ENCODE data around the gene MAG.

Gene MAG

GRCh38 chr19:35347171-35347929 lies 55.4 kb downstream of the MAG start, which contains the start of gene FFAR1:
TSS of gene FFAR1 (plus strand) at chr19:35347902. CDS start at chr19:35351552, 3,650 bp downstream.
- Histone ChIP-seq H3K27ac (ENCODE audit: low read length) (no peak within 1 kb of the TSS), H3K9ac (ENCODE audit: low read depth, low read length) (no peak within 1 kb of the TSS), H3K4me1 (ENCODE audit: insufficient read depth, low read length) (no peaks in the 10 kb centered on the region)

DNA sequence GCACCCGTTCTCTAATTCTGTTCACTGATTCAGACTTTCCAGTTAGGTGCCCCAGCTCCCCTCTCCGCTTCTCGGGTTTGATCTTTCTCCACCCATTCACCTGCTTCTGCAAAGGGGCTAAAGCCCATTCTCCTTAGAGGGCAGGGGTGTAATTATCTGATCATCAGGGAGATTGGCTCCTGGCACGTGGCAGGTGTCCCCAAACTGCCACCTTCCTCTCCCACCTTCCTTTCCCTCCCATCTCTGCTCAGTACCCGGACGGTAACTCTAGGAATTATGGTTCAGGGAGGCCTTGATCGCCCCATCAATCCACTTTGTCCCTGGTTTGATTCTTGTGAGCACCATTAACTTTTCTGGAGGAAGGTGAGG lies 56.0 kb downstream of the MAG start:
- no peaks in the 10 kb centered on the region for H3K4me1 ChIP-seq (ENCODE audit: insufficient read depth, low read length)
- no peaks in the 10 kb centered on the region for H3K9me3 ChIP-seq (ENCODE audit: insufficient read depth, low read depth, low read length)
- peaks cover 5% of the 10 kb centered on the region; the same call in 1 of the 2 replicates for H3K27me3 ChIP-seq (ENCODE audit: insufficient read depth, low read length)
- no peak overlapping the region for H3K9ac ChIP-seq (ENCODE audit: low read depth, low read length)
- no peak overlapping the region for H3K4me3 ChIP-seq (ENCODE audit: low read length)
- H3K27ac ChIP-seq (ENCODE audit: low read length) = no peak overlapping the region
- H3K36me3 ChIP-seq (ENCODE audit: insufficient read depth, low read depth, low read length) = no peaks in the 10 kb centered on the region

More at GRCh38 chr19:35347171-35347929, 55.4 kb downstream of the MAG start, which contains the start of gene FFAR1:
- Histone ChIP-seq H3K4me3 (ENCODE audit: low read length) (no peak within 1 kb of the TSS), H3K9me3 (ENCODE audit: insufficient read depth, low read depth, low read length) (no peaks in the 10 kb centered on the region), H3K36me3 (ENCODE audit: insufficient read depth, low read depth, low read length) (no peaks in the 10 kb centered on the region), H3K27me3 (ENCODE audit: insufficient read depth, low read length) (peaks cover 5% of the 10 kb centered on the region; the same call in 1 of the 2 replicates)

- peaks cover 5% of the 10 kb centered on the region; the same call in 1 of the 2 replicates for H3K27me3 ChIP-seq (ENCODE audit: insufficient read depth, low read length)
These were observed 57.1 kb downstream of the MAG start for GRCh38 chr19:35348911-35349611.

GRCh38 chr19:35349614-35350521 lies 57.9 kb downstream of the MAG start:
- Histone ChIP-seq H3K9ac (ENCODE audit: low read depth, low read length) (no peak overlapping the region), H3K4me1 (ENCODE audit: insufficient read depth, low read length) (no peaks in the 10 kb centered on the region), H3K27ac (ENCODE audit: low read length) (no peak overlapping the region)

More at GRCh38 chr19:35348911-35349611, 57.1 kb downstream of the MAG start:
- no peak overlapping the region for H3K27ac ChIP-seq (ENCODE audit: low read length)
- no peaks in the 10 kb centered on the region for H3K9me3 ChIP-seq (ENCODE audit: insufficient read depth, low read depth, low read length)
- no peaks in the 10 kb centered on the region for H3K4me1 ChIP-seq (ENCODE audit: insufficient read depth, low read length)
- no peak overlapping the region for H3K9ac ChIP-seq (ENCODE audit: low read depth, low read length)
- H3K4me3 ChIP-seq (ENCODE audit: low read length) = no peak overlapping the region
- no peaks in the 10 kb centered on the region for H3K36me3 ChIP-seq (ENCODE audit: insufficient read depth, low read depth, low read length)

DNA sequence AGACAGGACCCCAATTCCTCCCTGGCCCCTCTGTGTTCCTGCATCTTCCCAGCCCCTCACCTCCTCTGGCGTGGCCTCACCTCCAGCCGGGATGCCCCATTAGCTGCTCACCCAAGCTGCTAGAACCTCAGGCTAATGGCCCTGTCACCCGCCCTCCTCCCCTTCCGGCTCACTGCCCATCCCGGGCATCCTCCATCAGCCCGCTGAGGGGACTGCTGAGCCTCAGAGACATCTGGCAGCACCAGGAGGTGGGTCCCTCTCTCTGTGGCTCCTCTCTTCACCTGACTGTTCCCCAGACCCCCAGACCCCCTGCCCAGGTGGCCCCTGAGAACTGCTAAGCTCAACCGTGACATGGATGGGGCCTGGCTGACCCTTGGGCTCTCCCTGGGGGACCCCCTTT lies 58.6 kb downstream of the MAG start:
- no peak overlapping the region for H3K4me3 ChIP-seq (ENCODE audit: low read length)

More at GRCh38 chr19:35349614-35350521, 57.9 kb downstream of the MAG start:
- Histone ChIP-seq H3K9me3 (ENCODE audit: insufficient read depth, low read depth, low read length) (no peaks in the 10 kb centered on the region), H3K4me3 (ENCODE audit: low read length) (no peak overlapping the region), H3K36me3 (ENCODE audit: insufficient read depth, low read depth, low read length) (no peaks in the 10 kb centered on the region), H3K27me3 (ENCODE audit: insufficient read depth, low read length) (peaks cover 5% of the 10 kb centered on the region; the same call in 1 of the 2 replicates)

DNA sequence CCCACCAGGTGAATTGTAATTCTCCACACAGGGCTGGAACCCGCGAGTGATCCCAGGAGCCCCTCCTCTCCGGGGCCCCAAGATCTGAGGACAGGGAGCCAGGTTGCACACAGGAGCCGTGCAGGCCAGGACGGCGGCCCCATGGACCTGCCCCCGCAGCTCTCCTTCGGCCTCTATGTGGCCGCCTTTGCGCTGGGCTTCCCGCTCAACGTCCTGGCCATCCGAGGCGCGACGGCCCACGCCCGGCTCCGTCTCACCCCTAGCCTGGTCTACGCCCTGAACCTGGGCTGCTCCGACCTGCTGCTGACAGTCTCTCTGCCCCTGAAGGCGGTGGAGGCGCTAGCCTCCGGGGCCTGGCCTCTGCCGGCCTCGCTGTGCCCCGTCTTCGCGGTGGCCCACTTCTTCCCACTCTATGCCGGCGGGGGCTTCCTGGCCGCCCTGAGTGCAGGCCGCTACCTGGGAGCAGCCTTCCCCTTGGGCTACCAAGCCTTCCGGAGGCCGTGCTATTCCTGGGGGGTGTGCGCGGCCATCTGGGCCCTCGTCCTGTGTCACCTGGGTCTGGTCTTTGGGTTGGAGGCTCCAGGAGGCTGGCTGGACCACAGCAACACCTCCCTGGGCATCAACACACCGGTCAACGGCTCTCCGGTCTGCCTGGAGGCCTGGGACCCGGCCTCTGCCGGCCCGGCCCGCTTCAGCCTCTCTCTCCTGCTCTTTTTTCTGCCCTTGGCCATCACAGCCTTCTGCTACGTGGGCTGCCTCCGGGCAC lies 59.6 kb downstream of the MAG start:
- Histone ChIP-seq H3K9me3 (ENCODE audit: insufficient read depth, low read depth, low read length) (no peaks in the 10 kb centered on the region), H3K4me1 (ENCODE audit: insufficient read depth, low read length) (no peaks in the 10 kb centered on the region)

More for the DNA sequence above, 58.6 kb downstream of the MAG start:
- H3K9me3 ChIP-seq (ENCODE audit: insufficient read depth, low read depth, low read length) = no peaks in the 10 kb centered on the region
- H3K9ac ChIP-seq (ENCODE audit: low read depth, low read length) = no peak overlapping the region
- peaks cover 5% of the 10 kb centered on the region; the same call in 1 of the 2 replicates for H3K27me3 ChIP-seq (ENCODE audit: insufficient read depth, low read length)
- H3K36me3 ChIP-seq (ENCODE audit: insufficient read depth, low read depth, low read length) = no peaks in the 10 kb centered on the region
- H3K4me1 ChIP-seq (ENCODE audit: insufficient read depth, low read length) = no peaks in the 10 kb centered on the region
- no peak overlapping the region for H3K27ac ChIP-seq (ENCODE audit: low read length)

DNA sequence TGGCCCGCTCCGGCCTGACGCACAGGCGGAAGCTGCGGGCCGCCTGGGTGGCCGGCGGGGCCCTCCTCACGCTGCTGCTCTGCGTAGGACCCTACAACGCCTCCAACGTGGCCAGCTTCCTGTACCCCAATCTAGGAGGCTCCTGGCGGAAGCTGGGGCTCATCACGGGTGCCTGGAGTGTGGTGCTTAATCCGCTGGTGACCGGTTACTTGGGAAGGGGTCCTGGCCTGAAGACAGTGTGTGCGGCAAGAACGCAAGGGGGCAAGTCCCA lies 60.2 kb downstream of the MAG start:
- no peaks in the 10 kb centered on the region for H3K4me1 ChIP-seq (ENCODE audit: insufficient read depth, low read length)
- H3K27ac ChIP-seq (ENCODE audit: low read length) = no peak overlapping the region
- H3K27me3 ChIP-seq (ENCODE audit: insufficient read depth, low read length) = peaks cover 2% of the 10 kb centered on the region; the same call in 1 of the 2 replicates
- H3K4me3 ChIP-seq (ENCODE audit: low read length) = no peak overlapping the region
- no peaks in the 10 kb centered on the region for H3K36me3 ChIP-seq (ENCODE audit: insufficient read depth, low read depth, low read length)
- H3K9me3 ChIP-seq (ENCODE audit: insufficient read depth, low read depth, low read length) = no peaks in the 10 kb centered on the region
- no peak overlapping the region for H3K9ac ChIP-seq (ENCODE audit: low read depth, low read length)

More for the DNA sequence above, 59.6 kb downstream of the MAG start:
- Histone ChIP-seq H3K27me3 (ENCODE audit: insufficient read depth, low read length) (peaks cover 5% of the 10 kb centered on the region; the same call in 1 of the 2 replicates), H3K9ac (ENCODE audit: low read depth, low read length) (no peak overlapping the region), H3K36me3 (ENCODE audit: insufficient read depth, low read depth, low read length) (no peaks in the 10 kb centered on the region), H3K4me3 (ENCODE audit: low read length) (no peak overlapping the region), H3K27ac (ENCODE audit: low read length) (no peak overlapping the region)

GRCh38 chr19:35352448-35353304 lies 60.7 kb downstream of the MAG start:
- Histone ChIP-seq H3K4me3 (ENCODE audit: low read length) (no peak overlapping the region), H3K36me3 (ENCODE audit: insufficient read depth, low read depth, low read length) (no peaks in the 10 kb centered on the region), H3K9ac (ENCODE audit: low read depth, low read length) (no peak overlapping the region), H3K4me1 (ENCODE audit: insufficient read depth, low read length) (no peaks in the 10 kb centered on the region), H3K27me3 (ENCODE audit: insufficient read depth, low read length) (no peaks in the 10 kb centered on the region; the same call in 1 of the 2 replicates), H3K9me3 (ENCODE audit: insufficient read depth, low read depth, low read length) (no peaks in the 10 kb centered on the region), H3K27ac (ENCODE audit: low read length) (no peak overlapping the region)

DNA sequence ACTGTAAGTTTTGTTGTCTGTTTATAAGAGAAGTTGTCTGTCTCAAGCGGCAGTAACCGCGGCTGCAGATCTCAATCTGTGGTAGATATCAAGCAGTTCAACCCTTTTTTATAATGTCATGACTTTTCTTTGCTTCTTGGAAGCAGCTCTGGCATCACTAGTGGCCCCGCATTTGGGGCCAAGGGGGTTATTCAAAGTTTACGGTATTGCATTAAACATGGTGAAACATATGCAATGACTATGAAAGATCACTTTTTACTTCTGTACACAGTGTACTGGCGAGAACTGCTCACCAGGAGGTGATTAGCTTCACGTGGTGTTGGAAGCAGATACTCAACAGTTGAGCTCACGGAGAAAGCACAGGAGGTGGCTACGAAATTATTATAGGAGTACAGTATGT lies 61.7 kb downstream of the MAG start:
- Histone ChIP-seq H3K4me3 (ENCODE audit: low read length) (no peak overlapping the region), H3K36me3 (ENCODE audit: insufficient read depth, low read depth, low read length) (no peaks in the 10 kb centered on the region), H3K9me3 (ENCODE audit: insufficient read depth, low read depth, low read length) (no peaks in the 10 kb centered on the region), H3K27ac (ENCODE audit: low read length) (no peak overlapping the region), H3K4me1 (ENCODE audit: insufficient read depth, low read length) (no peaks in the 10 kb centered on the region), H3K9ac (ENCODE audit: low read depth, low read length) (no peak overlapping the region), H3K27me3 (ENCODE audit: insufficient read depth, low read length) (no peaks in the 10 kb centered on the region; the same call in 1 of the 2 replicates)

DNA sequence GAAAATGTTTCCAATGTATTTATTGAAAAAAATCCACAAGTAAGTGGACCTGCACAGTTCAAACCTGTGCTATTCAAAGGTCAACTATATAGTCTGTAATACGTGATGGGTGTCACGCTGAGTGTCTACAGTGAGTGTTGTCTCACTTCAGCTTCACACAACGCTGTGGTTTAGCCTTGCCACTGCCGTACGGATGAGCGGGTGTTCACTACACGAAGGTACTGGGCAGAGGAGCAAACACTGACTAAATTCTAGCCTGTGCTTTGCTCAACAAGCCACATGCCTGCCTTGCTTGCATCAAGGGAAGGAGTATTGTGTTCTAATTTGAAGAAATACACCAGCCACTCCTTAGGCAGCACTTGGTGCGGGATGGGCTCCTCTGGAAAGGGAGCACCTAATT lies 62.9 kb downstream of the MAG start:
- no peak overlapping the region for H3K9ac ChIP-seq (ENCODE audit: low read depth, low read length)
- H3K36me3 ChIP-seq (ENCODE audit: insufficient read depth, low read depth, low read length) = no peaks in the 10 kb centered on the region
- H3K27ac ChIP-seq (ENCODE audit: low read length) = no peak overlapping the region
- H3K4me3 ChIP-seq (ENCODE audit: low read length) = no peak overlapping the region
- H3K27me3 ChIP-seq (ENCODE audit: insufficient read depth, low read length) = no peaks in the 10 kb centered on the region
- H3K9me3 ChIP-seq (ENCODE audit: insufficient read depth, low read depth, low read length) = no peaks in the 10 kb centered on the region
- no peaks in the 10 kb centered on the region for H3K4me1 ChIP-seq (ENCODE audit: insufficient read depth, low read length)
